H1 (cell line): ENCODE results near the gene MADD. TPM values are rescaled to one million over a fixed set of nuclear protein-coding genes. Genes with fewer than 3 reads are reported as not detected.

Experiments
- ASH2L ChIP-seq: fragments of 200-600, 300-600 bp; sonication (generic); IDR thresholded peaks from one replicate; pipeline ENCODE4 v1.7.1; 2017; ENCODE audit warnings: low read length
- NANOG ChIP-seq: IDR thresholded peaks from 2 replicates; pipeline ENCODE4 v1.6.1; 2011; ENCODE audit warnings: low read length, low read depth, mild to moderate bottlenecking, inconsistent platforms; ENCODE audit not compliant: insufficient read depth, poor library complexity, severe bottlenecking
- SIRT6 ChIP-seq: IDR thresholded peaks from one replicate; pipeline ENCODE4 v1.7.1; 2012; ENCODE audit warnings: low read length, inconsistent platforms
- polyA plus RNA-seq, 7 experiments: library from polyadenylated mRNA; depleted of rRNA in 3 of 7; stranded (reverse) in 5 of 7; unstranded in 2 of 7; fragments of >200 nt in 5 of 7; fragments of 200-250 nt in 2 of 7; gene quantifications; 1 replicate in 5 of 7; 2 replicates in 1 of 7; 4 replicates in 1 of 7; pipeline versions ENCODE4 v1.2.1 to v1.2.3, GENCODE V29; 2011 to 2013; ENCODE audit warnings: missing spikeins in 2 of 7, mixed read lengths in 2 of 7
- total RNA-seq: library from RNA; stranded (reverse); fragmentation: NEBNext Ultra II Directional; extraction: Animal tissue kit (Norgen Biotek cat#: 25700); gene quantifications from 2 replicates; pipeline ENCODE4 v1.2.1, GENCODE V29; 2021

Gene MADD
- total and polyA plus RNA-seq, 2 of the 8 experiments (the other 6 are each of a cell fraction or from before 2014, with no cell fraction given): 32.5 to 45.4 TPM

GRCh38 chr11:47302853-47303252 lies 32.9 kb downstream of the MADD start (continued):
- TF ChIP-seq SIRT6: no peak
- TF ChIP-seq NANOG: no peak
- no peak for TF ChIP-seq ASH2L
